ENCODE data around the gene FXR2. TPM values are rescaled to one million over a fixed set of nuclear protein-coding genes. Genes with fewer than 3 reads are reported as not detected.

Gene FXR2
- total and polyA plus RNA-seq, 9 of the 15 experiments (the other 6 are each of a cell fraction or from before 2014, with no cell fraction given), result 2.0 to 49.3 (median 24.5) TPM

DNA sequence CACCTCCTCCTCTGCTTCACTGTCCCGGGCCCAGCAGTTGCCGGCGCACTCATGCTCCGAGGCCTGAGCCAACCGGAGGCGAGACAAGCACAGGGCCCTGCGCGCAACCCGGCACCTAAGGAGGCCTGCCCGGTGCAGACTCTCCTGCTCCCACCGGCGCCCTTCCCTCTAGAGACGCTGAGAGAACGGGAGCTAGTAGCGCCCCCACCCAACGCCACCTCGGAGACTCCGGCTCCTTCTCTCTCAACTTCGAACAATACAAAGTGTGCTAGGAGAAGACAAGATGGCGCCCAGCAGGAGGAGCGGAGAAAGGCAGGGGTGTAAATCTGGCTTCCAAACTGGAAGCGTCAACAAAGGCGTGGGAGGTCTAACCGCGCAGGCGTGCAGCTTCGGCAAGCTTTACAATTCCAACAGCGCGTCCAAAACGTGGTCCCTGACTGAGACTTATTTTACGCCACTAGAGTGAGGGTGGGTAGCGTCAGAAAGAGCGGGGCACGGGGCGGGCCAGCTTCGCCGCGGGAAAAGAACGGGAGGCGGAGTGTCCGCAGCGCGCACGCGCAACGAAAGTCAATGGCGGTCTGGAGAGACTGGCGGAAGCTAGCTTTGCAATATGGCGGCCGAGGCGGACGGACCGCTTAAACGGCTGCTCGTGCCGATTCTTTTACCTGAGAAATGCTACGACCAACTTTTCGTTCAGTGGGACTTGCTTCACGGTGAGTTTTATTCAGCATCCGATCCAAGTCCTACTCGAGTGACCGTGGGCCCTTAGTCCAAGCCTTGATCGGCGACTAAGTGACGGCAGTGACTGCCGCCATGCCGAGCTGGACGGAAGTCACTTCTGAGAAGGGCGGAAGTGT is 31.2 kb downstream of the FXR2 start, which contains the start of gene MPDU1 (continued):
- TF ChIP-seq NR2F6 (CRISPR knock-in tag; IDR thresholded peaks at IDR 0.05) (no peak), FOXK2 (conservative IDR thresholded peaks at IDR 0.05 in 1 of 2, IDR thresholded peaks at IDR 0.05 in 1 of 2; ENCODE audit: low read depth in 2 of 2) (peak; percentile 72 to 73), ZNF239 (CRISPR knock-in tag; IDR thresholded peaks at IDR 0.05) (no peak), RAD51 (IDR thresholded peaks at IDR 0.05; ENCODE audit: borderline replicate concordance, low read depth) (no peak), PHF21A (IDR thresholded peaks at IDR 0.05; ENCODE audit: borderline replicate concordance, low read depth) (0 out of 2 replicates have a peak, but pooled peaks have one; percentile 35), POLR2B (IDR thresholded peaks at IDR 0.05; ENCODE audit: low read depth, partially characterized antibody) (peak; percentile 80), CBFA2T2 (conservative IDR thresholded peaks at IDR 0.05) (no peak), RBBP5 (IDR thresholded peaks at IDR 0.05; ENCODE audit: borderline replicate concordance, insufficient read depth, low read length, poor library complexity, severe bottlenecking) (peak; percentile 22), STAT5B (CRISPR knock-in tag; IDR thresholded peaks at IDR 0.05) (no peak), NFIC (IDR thresholded peaks at IDR 0.05) (0 out of 2 replicates have a peak, but pooled peaks have one; percentile 8), KDM1A (IDR thresholded peaks at IDR 0.05) (peak in 1 of 2 experiments; percentile 38; a peak in 2 of 4 replicates), HBP1 (CRISPR knock-in tag; IDR thresholded peaks at IDR 0.05) (no peak; the same call in 1 of the 2 replicates), SRF (CRISPR knock-in tag; IDR thresholded peaks at IDR 0.05) (no peak), DACH1 (IDR thresholded peaks at IDR 0.05; ENCODE audit: partially characterized antibody) (no peak), NR2C2 (CRISPR knock-in tag; IDR thresholded peaks at IDR 0.05) (peak; percentile 75), NR2C2 (tag; IDR thresholded peaks at IDR 0.05) (peak; percentile 66), POLR3A (IDR thresholded peaks at IDR 0.05; ENCODE audit: borderline replicate concordance, extremely low read depth, insufficient read depth, insufficient read length) (no peak), GABPB1 (CRISPR knock-in tag; IDR thresholded peaks at IDR 0.05) (peak; percentile 92), SMARCE1 (IDR thresholded peaks at IDR 0.05) (no peak), ZBTB34 (CRISPR knock-in tag; IDR thresholded peaks at IDR 0.05) (no peak)
- TF ChIP-seq, protein P1, sequence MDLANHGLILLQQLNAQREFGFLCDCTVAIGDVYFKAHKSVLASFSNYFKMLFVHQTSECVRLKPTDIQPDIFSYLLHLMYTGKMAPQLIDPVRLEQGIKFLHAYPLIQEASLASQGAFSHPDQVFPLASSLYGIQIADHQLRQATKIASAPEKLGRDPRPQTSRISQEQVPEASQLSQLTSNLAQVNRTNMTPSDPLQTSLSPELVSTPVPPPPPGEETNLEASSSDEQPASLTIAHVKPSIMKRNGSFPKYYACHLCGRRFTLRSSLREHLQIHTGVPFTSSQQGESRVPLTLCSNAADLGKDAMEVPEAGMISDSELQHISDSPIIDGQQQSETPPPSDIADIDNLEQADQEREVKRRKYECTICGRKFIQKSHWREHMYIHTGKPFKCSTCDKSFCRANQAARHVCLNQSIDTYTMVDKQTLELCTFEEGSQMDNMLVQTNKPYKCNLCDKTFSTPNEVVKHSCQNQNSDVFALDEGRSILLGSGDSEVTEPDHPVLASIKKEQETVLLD (IDR thresholded peaks at IDR 0.05), result peak; percentile 89
- TF ChIP-seq, protein P2, sequence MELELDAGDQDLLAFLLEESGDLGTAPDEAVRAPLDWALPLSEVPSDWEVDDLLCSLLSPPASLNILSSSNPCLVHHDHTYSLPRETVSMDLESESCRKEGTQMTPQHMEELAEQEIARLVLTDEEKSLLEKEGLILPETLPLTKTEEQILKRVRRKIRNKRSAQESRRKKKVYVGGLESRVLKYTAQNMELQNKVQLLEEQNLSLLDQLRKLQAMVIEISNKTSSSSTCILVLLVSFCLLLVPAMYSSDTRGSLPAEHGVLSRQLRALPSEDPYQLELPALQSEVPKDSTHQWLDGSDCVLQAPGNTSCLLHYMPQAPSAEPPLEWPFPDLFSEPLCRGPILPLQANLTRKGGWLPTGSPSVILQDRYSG (tag; conservative IDR thresholded peaks at IDR 0.05; ENCODE audit: low read depth), result peak; percentile 87

All from K562 (cell line).